HepG2 (cell line): ENCODE results near the gene OST4. TPM values are rescaled to one million over a fixed set of nuclear protein-coding genes. Genes with fewer than 3 reads are reported as not detected.

Experiments
- ATF1 ChIP-seq: IDR thresholded peaks from 2 replicates; pipeline ENCODE4 v1.6.1; 2016; ENCODE audit warnings: mild to moderate bottlenecking, control low read depth
- ATF7 ChIP-seq, 2 experiments: fragments of 450-650 bp in 1 of 2; sonication (generic) in 1 of 2; formaldehyde crosslinking in 1 of 2; IDR thresholded peaks; 2 replicates each; pipeline versions ENCODE4 v1.4.0 to v1.6.1; 2016 to 2020; ENCODE audit warnings: antibody characterized with exemption in 1 of 2, mild to moderate bottlenecking in 1 of 2, missing genetic modification reagents in 1 of 2
- EP300 ChIP-seq, 3 experiments: sonication (generic) in 1 of 3; formaldehyde crosslinking in 1 of 3; IDR thresholded peaks; 2 replicates each; pipeline versions ENCODE4 v1.5.1 to v1.6.1; 2011 to 2020; ENCODE audit warnings: low read depth in 2 of 3, low read length in 2 of 3, borderline replicate concordance in 1 of 3, improper control_type of control experiment in 1 of 3, mild to moderate bottlenecking in 1 of 3, missing genetic modification reagents in 1 of 3, moderate library complexity in 1 of 3
- NCOA1 ChIP-seq: sonication (generic); formaldehyde crosslinking; IDR thresholded peaks from 2 replicates; pipeline ENCODE4 v1.9.0; 2021; ENCODE audit warnings: missing genetic modification reagents
- NFKB2 ChIP-seq: sonication (generic); formaldehyde crosslinking; IDR thresholded peaks from 2 replicates; pipeline ENCODE4 v1.4.0; 2020; ENCODE audit warnings: missing genetic modification reagents, borderline replicate concordance
- NRL ChIP-seq: sonication (generic); formaldehyde crosslinking; IDR thresholded peaks from 2 replicates; pipeline ENCODE4 v1.5.0; 2020; ENCODE audit warnings: missing genetic modification reagents, mild to moderate bottlenecking, moderate library complexity, borderline replicate concordance
- PCBP2 ChIP-seq: fragments of 200-400 bp; formaldehyde crosslinking; optimal IDR thresholded peaks from 2 replicates; pipeline ENCODE3; 2018; ENCODE audit warnings: low read length, low read depth; ENCODE audit not compliant: poor library complexity, severe bottlenecking
- PHB2 ChIP-seq: fragments of 450-650 bp; IDR thresholded peaks from 2 replicates; pipeline ENCODE4 v1.6.1; 2018; ENCODE audit not compliant: partially characterized antibody
- POLR2AphosphoS5 ChIP-seq: IDR thresholded peaks from 2 replicates; pipeline ENCODE4 v1.6.1; 2012; ENCODE audit warnings: low read depth, low read length
- SAP130 ChIP-seq: IDR thresholded peaks from 2 replicates; pipeline ENCODE4 v1.6.1; 2016; ENCODE audit warnings: low read depth
- TBP ChIP-seq: sonication (generic); formaldehyde crosslinking; IDR thresholded peaks from 2 replicates; pipeline ENCODE4 v1.5.0; 2020; ENCODE audit warnings: missing genetic modification reagents
- U2AF2 ChIP-seq: fragments of 200-400 bp; formaldehyde crosslinking; IDR thresholded peaks from 2 replicates; pipeline ENCODE4 v1.6.1; 2017; ENCODE audit warnings: low read depth, mild to moderate bottlenecking, low read length
- ZNF10 ChIP-seq: sonication (generic); formaldehyde crosslinking; IDR thresholded peaks from 2 replicates; pipeline ENCODE4 v1.4.0; 2020; ENCODE audit warnings: mild to moderate bottlenecking, low read depth, missing genetic modification reagents, borderline replicate concordance
- ZNF18 ChIP-seq: sonication (generic); formaldehyde crosslinking; IDR thresholded peaks from 2 replicates; pipeline ENCODE4 v1.8.0; 2022; ENCODE audit warnings: mild to moderate bottlenecking, missing genetic modification reagents; ENCODE audit not compliant: insufficient replicate concordance
- ZNF232 ChIP-seq: sonication (generic); formaldehyde crosslinking; IDR thresholded peaks from 2 replicates; pipeline ENCODE4 v1.4.0; 2020; ENCODE audit warnings: missing genetic modification reagents, borderline replicate concordance
- ZNF3 ChIP-seq: IDR thresholded peaks from 2 replicates; pipeline ENCODE4 v1.7.0; 2017; ENCODE audit warnings: inconsistent platforms
- ZNF556 ChIP-seq: sonication (generic); formaldehyde crosslinking; IDR thresholded peaks from 2 replicates; pipeline ENCODE4 v1.4.0; 2020; ENCODE audit warnings: mild to moderate bottlenecking, missing genetic modification reagents, borderline replicate concordance
- ZNF75D ChIP-seq: sonication (generic); formaldehyde crosslinking; IDR thresholded peaks from 2 replicates; pipeline ENCODE4 v1.8.1; 2023; ENCODE audit warnings: missing genetic modification reagents, mild to moderate bottlenecking, borderline replicate concordance
- ZNF83 ChIP-seq: sonication (generic); formaldehyde crosslinking; IDR thresholded peaks from 2 replicates; pipeline ENCODE4 v1.4.0; 2020; ENCODE audit warnings: missing genetic modification reagents, mild to moderate bottlenecking, borderline replicate concordance
- polyA plus RNA-seq, 8 experiments: library from polyadenylated mRNA; depleted of rRNA in 3 of 8; stranded (reverse) in 7 of 8; unstranded in 1 of 8; fragments of >200 nt; fragmentation: Illumina TruSeq in 4 of 8; extraction: Trizol in 4 of 8; gene quantifications; 2 replicates each; pipeline versions ENCODE4 v1.2.1 to v1.2.3, GENCODE V29; 2011 to 2016; ENCODE audit warnings: low read depth in 4 of 8, missing spikeins in 1 of 8, mixed read lengths in 1 of 8; ENCODE audit not compliant: insufficient read depth in 1 of 8
- total RNA-seq, 5 experiments: library from RNA; depleted of rRNA; stranded (reverse); fragments of >200 nt; fragmentation: Illumina TruSeq; extraction: Trizol; gene quantifications; 2 replicates each; pipeline ENCODE4 v1.2.3, GENCODE V29; 2016; ENCODE audit warnings: low read depth in 1 of 5
- TF ChIP-seq, protein P1 (sequence below): sonication (generic); formaldehyde crosslinking; IDR thresholded peaks from 2 replicates; pipeline ENCODE4 v1.8.1; 2023; ENCODE audit warnings: missing genetic modification reagents, mild to moderate bottlenecking, borderline replicate concordance
- TF ChIP-seq, protein P2 (sequence below): sonication (generic); formaldehyde crosslinking; conservative IDR thresholded peaks from 2 replicates; pipeline ENCODE4 v1.4.0; 2020; ENCODE audit warnings: missing genetic modification reagents
- TF ChIP-seq, protein P3 (sequence below): sonication (generic); formaldehyde crosslinking; IDR thresholded peaks from 2 replicates; pipeline ENCODE4 v1.9.0; 2021; ENCODE audit warnings: missing genetic modification reagents, borderline replicate concordance

Gene OST4
- total and polyA plus RNA-seq, 2 of the 13 experiments (the other 11 are each of a cell fraction or from before 2014, with no cell fraction given): 498 to 584 TPM

DNA sequence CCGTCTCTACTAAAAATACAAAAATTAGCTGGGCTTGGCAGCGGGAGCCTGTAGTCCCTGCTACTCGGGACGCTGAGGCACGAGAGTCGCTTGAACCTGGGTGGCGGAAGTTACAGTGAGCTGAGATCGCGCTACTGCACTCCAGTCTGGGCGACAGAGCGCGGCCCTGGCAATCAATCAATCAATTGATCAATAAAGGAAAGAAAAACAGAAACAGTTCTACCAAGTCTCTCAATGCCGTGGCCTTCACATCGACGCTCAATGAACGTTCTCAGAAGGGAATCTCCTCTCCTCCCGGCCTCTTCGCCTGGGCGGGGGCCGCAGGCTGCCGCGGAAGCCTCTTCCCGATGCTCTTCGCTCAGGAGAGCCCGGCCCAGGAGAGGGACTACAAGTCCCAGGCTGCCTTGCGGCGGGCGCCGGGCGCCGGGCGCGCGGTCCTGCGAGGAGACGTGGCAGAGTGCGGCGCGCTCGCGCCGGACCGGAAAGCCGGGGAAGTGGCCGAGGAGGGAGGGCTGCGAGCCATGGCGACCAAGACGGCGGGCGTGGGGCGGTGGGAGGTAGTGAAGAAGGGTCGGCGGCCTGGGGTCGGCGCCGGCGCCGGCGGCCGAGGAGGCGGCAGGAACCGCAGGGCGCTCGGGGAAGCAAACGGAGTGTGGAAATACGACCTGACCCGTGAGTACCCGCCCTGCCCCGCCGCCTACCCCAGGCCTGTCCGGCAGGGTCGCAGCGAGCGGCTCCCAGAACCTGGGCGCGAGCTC, 38.8 kb downstream of the OST4 start, which contains the start of gene TMEM214 (continued):
- no peak for TF ChIP-seq U2AF2
- TF ChIP-seq POLR2AphosphoS5: peak; percentile 89
- TF ChIP-seq PCBP2: no peak
- TF ChIP-seq ZNF83 (CRISPR knock-in tag): 0 out of 2 replicates have a peak, but pooled peaks have one; percentile 12
- peak; percentile 95 for TF ChIP-seq ZNF556 (CRISPR knock-in tag)
- TF ChIP-seq, protein P1, sequence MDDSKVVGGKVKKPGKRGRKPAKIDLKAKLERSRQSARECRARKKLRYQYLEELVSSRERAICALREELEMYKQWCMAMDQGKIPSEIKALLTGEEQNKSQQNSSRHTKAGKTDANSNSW (CRISPR knock-in tag): peak; percentile 42; the same call in 1 of the 2 replicates
- TF ChIP-seq ATF7 (IDR thresholded peaks at IDR 0.05): no peak
- no peak for TF ChIP-seq ATF7 (CRISPR knock-in tag; IDR thresholded peaks at IDR 0.05)
- peak; percentile 44; the same call in 1 of the 2 replicates for TF ChIP-seq ZNF232 (CRISPR knock-in tag)
- no peak for TF ChIP-seq PHB2
- TF ChIP-seq, protein P2, sequence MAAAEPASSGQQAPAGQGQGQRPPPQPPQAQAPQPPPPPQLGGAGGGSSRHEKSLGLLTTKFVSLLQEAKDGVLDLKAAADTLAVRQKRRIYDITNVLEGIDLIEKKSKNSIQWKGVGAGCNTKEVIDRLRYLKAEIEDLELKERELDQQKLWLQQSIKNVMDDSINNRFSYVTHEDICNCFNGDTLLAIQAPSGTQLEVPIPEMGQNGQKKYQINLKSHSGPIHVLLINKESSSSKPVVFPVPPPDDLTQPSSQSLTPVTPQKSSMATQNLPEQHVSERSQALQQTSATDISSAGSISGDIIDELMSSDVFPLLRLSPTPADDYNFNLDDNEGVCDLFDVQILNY: peak; percentile 83
- peak; percentile 48 for TF ChIP-seq ZNF18 (CRISPR knock-in tag)
- no peak for TF ChIP-seq ZNF10 (CRISPR knock-in tag)
- peak in 1 of 2 experiments; percentile 4; a peak in 1 of 4 replicates for TF ChIP-seq EP300 (IDR thresholded peaks at IDR 0.05; ENCODE audit: low read depth in 2 of 2, low read length in 2 of 2)
- TF ChIP-seq EP300 (CRISPR knock-in tag; IDR thresholded peaks at IDR 0.05; ENCODE audit: borderline replicate concordance): no peak
- peak; percentile 89 for TF ChIP-seq TBP (CRISPR knock-in tag)
- TF ChIP-seq NFKB2 (CRISPR knock-in tag): peak; percentile 84
- TF ChIP-seq ZNF3 (CRISPR knock-in tag): no peak
- TF ChIP-seq ATF1: no peak
- TF ChIP-seq ZNF75D (CRISPR knock-in tag): no peak
- TF ChIP-seq NRL (CRISPR knock-in tag): peak; percentile 27; the same call in 1 of the 2 replicates
- TF ChIP-seq, protein P3, sequence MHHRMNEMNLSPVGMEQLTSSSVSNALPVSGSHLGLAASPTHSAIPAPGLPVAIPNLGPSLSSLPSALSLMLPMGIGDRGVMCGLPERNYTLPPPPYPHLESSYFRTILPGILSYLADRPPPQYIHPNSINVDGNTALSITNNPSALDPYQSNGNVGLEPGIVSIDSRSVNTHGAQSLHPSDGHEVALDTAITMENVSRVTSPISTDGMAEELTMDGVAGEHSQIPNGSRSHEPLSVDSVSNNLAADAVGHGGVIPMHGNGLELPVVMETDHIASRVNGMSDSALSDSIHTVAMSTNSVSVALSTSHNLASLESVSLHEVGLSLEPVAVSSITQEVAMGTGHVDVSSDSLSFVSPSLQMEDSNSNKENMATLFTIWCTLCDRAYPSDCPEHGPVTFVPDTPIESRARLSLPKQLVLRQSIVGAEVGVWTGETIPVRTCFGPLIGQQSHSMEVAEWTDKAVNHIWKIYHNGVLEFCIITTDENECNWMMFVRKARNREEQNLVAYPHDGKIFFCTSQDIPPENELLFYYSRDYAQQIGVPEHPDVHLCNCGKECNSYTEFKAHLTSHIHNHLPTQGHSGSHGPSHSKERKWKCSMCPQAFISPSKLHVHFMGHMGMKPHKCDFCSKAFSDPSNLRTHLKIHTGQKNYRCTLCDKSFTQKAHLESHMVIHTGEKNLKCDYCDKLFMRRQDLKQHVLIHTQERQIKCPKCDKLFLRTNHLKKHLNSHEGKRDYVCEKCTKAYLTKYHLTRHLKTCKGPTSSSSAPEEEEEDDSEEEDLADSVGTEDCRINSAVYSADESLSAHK (CRISPR knock-in tag): no peak
- TF ChIP-seq NCOA1 (CRISPR knock-in tag): no peak
- peak; percentile 98 for TF ChIP-seq SAP130 (CRISPR knock-in tag)
